NCI-H2196 treated with DMSO at 0.1 percent for 48 hours (cell line): ENCODE data around the gene SLC38A9.

Source experiments
- DNase-seq: peaks from one replicate; lab custom pipeline; 2025; ENCODE audit not compliant: unreplicated experiment; lab: John Stamatoyannopoulos, UW

Gene SLC38A9

GRCh38 chr5:55657443-55657842 is 54.7 kb downstream of the SLC38A9 start:
- no peak for DNase-seq

- no peak for DNase-seq
Observed at GRCh38 chr5:55650386-55650785, 61.7 kb downstream of the SLC38A9 start.

- DNase-seq: no peak
Observed at GRCh38 chr5:55649963-55650362, 62.2 kb downstream of the SLC38A9 start.

GRCh38 chr5:55645304-55645703 is 66.8 kb downstream of the SLC38A9 start:
- DNase-seq: no peak

- no peak for DNase-seq
Observed at GRCh38 chr5:55638455-55638854, 73.7 kb downstream of the SLC38A9 start.

GRCh38 chr5:55638051-55638450 is 74.1 kb downstream of the SLC38A9 start:
- no peak for DNase-seq

- DNase-seq: no peak
Observed at GRCh38 chr5:55636683-55637082, 75.4 kb downstream of the SLC38A9 start.

- no peak for DNase-seq
Observed at GRCh38 chr5:55636177-55636576, 75.9 kb downstream of the SLC38A9 start.

- no peak for DNase-seq
Observed at GRCh38 chr5:55634866-55635265, 77.3 kb downstream of the SLC38A9 start.

- DNase-seq: no peak
Observed at GRCh38 chr5:55634209-55634805, 77.8 kb downstream of the SLC38A9 start.

- peak; percentile 6 for DNase-seq
Observed at GRCh38 chr5:55633574-55634208, 78.4 kb downstream of the SLC38A9 start.

GRCh38 chr5:55629815-55630214 is 82.3 kb downstream of the SLC38A9 start:
- no peak for DNase-seq

- no peak for DNase-seq
Observed at GRCh38 chr5:55626790-55627189, 85.3 kb downstream of the SLC38A9 start.

- DNase-seq: no peak
Observed at GRCh38 chr5:55625913-55626312, 86.2 kb downstream of the SLC38A9 start.

- no peak for DNase-seq
Observed at GRCh38 chr5:55625589-55625909, 86.6 kb downstream of the SLC38A9 start.

GRCh38 chr5:55624841-55625588 is 87.1 kb downstream of the SLC38A9 start:
- no peak for DNase-seq

- DNase-seq: no peak
Observed at GRCh38 chr5:55623789-55624188, 88.3 kb downstream of the SLC38A9 start.

- no peak for DNase-seq
Observed at GRCh38 chr5:55622460-55622859, 89.7 kb downstream of the SLC38A9 start.

- no peak for DNase-seq
Observed at GRCh38 chr5:55621229-55621628, 90.9 kb downstream of the SLC38A9 start.

- no peak for DNase-seq
Observed at GRCh38 chr5:55620766-55621160, 91.4 kb downstream of the SLC38A9 start.

GRCh38 chr5:55620009-55620765 is 91.9 kb downstream of the SLC38A9 start:
- DNase-seq: no peak

- no peak for DNase-seq
Observed at GRCh38 chr5:55618318-55618717, 93.8 kb downstream of the SLC38A9 start.
